IMR-90 (cell line): ENCODE data around the gene MAGI2. TPM values are rescaled to one million over a fixed set of nuclear protein-coding genes. Genes with fewer than 3 reads are reported as not detected.

Experiments used
- ATAC-seq: fragments of 200-7000 bp; cut with Tn5 transposase; 2 replicates; pipeline ENCODE4 v1.9.1; 2020; ENCODE audit warnings: low read depth, mild to moderate bottlenecking, moderate library complexity
- BruUV-seq: library from RNA; stranded (reverse); fragments of 400-500 nt; replicated peaks from 2 replicates; lab custom pipeline; 2021; lab: Mats Ljungman, UMichigan
- CTCF ChIA-PET: fragments of 300-600 bp; formaldehyde crosslinking; extraction: SDS; loops from one replicate; lab custom pipeline; 2021; ENCODE audit warnings: antibody characterized with exemption; lab: Yijun Ruan, JAX
- POLR2A ChIA-PET: fragments of 300-600 bp; sonication (Branson Sonifier 250); formaldehyde crosslinking; loops from one replicate; lab custom pipeline; 2022; ENCODE audit warnings: antibody characterized with exemption; ENCODE audit not compliant: unreplicated experiment; lab: Charles Lee
- DNase-seq: peaks from one replicate; pipeline ENCODE4 v3.0.0; 2013
- H2AFZ ChIP-seq: replicated peaks from 2 replicates; pipeline ENCODE3; 2013; ENCODE audit warnings: low read length, mild to moderate bottlenecking; ENCODE audit not compliant: poor library complexity
- H2AK5ac ChIP-seq: 2 replicates; pipeline ENCODE4 v1.6.1; 2013; ENCODE audit warnings: low read depth, low read length, inconsistent platforms
- H2AK9ac ChIP-seq: replicated peaks from 2 replicates; pipeline ENCODE3; 2013; ENCODE audit warnings: mild to moderate bottlenecking, low read depth, low read length, moderate library complexity; ENCODE audit not compliant: poor library complexity
- H2BK120ac ChIP-seq: 2 replicates; pipeline ENCODE4 v1.6.1; 2013; ENCODE audit warnings: low read depth, low read length, inconsistent platforms
- H2BK15ac ChIP-seq: 3 replicates; pipeline ENCODE4 v1.6.1; 2013; ENCODE audit warnings: low read depth, low read length, inconsistent platforms
- H2BK20ac ChIP-seq: 2 replicates; pipeline ENCODE4 v1.6.1; 2013; ENCODE audit warnings: low read depth, mild to moderate bottlenecking, inconsistent platforms, low read length, moderate library complexity
- H2BK5ac ChIP-seq: 2 replicates; pipeline ENCODE4 v1.6.1; 2013; ENCODE audit warnings: mild to moderate bottlenecking, low read depth, low read length, inconsistent platforms; ENCODE audit not compliant: poor library complexity, severe bottlenecking
- H3K14ac ChIP-seq: replicated peaks from 2 replicates; pipeline ENCODE4 v1.6.1; 2013; ENCODE audit warnings: low read depth, low read length, inconsistent platforms
- H3K18ac ChIP-seq: 2 replicates; pipeline ENCODE4 v1.6.1; 2013; ENCODE audit warnings: low read depth, low read length, control low read depth
- H3K23ac ChIP-seq: 2 replicates; pipeline ENCODE4 v1.6.1; 2013; ENCODE audit warnings: low read depth, low read length, inconsistent platforms
- H3K27ac ChIP-seq: 2 replicates; pipeline ENCODE4 v1.5.1; 2013; ENCODE audit warnings: mild to moderate bottlenecking, control low read depth, low read length; ENCODE audit not compliant: insufficient read depth
- H3K27me3 ChIP-seq: 2 replicates; pipeline ENCODE4 v1.6.1; 2013; ENCODE audit warnings: low read length; ENCODE audit not compliant: control insufficient read depth, insufficient read depth
- H3K36me3 ChIP-seq: 2 replicates; pipeline ENCODE4 v1.6.1; 2013; ENCODE audit warnings: low read length, mixed read lengths; ENCODE audit not compliant: control insufficient read depth, insufficient read depth
- H3K4ac ChIP-seq: 2 replicates; pipeline ENCODE4 v1.6.1; 2013; ENCODE audit warnings: low read depth, low read length, inconsistent platforms
- H3K4me1 ChIP-seq: 2 replicates; pipeline ENCODE4 v1.6.1; 2013; ENCODE audit warnings: low read length, mixed read lengths; ENCODE audit not compliant: control insufficient read depth, insufficient read depth
- H3K4me2 ChIP-seq: 2 replicates; pipeline ENCODE4 v1.6.1; 2013; ENCODE audit warnings: low read depth, mild to moderate bottlenecking, control low read depth, low read length, moderate library complexity
- H3K4me3 ChIP-seq: 2 replicates; pipeline ENCODE4 v1.5.1; 2013; ENCODE audit warnings: low read depth, mild to moderate bottlenecking, control low read depth, low read length, moderate library complexity; ENCODE audit not compliant: insufficient read depth
- H3K56ac ChIP-seq: 2 replicates; pipeline ENCODE4 v1.6.1; 2013; ENCODE audit warnings: low read length, inconsistent platforms; ENCODE audit not compliant: insufficient read depth; ENCODE audit errors: extremely low read depth
- H3K79me1 ChIP-seq, 2 experiments: 2 replicates each; pipeline ENCODE4 v1.6.1; 2013; ENCODE audit warnings: low read length in 2 of 2, inconsistent platforms in 1 of 2, low read depth in 1 of 2
- H3K9ac ChIP-seq: 2 replicates; pipeline ENCODE4 v1.6.1; 2013; ENCODE audit warnings: low read depth, low read length, control low read depth
- H3K9me1 ChIP-seq: 2 replicates; pipeline ENCODE4 v1.6.1; 2013; ENCODE audit warnings: low read length, inconsistent platforms; ENCODE audit not compliant: insufficient read depth
- H3K9me3 ChIP-seq: 2 replicates; pipeline ENCODE4 v1.6.1; 2013; ENCODE audit warnings: low read length; ENCODE audit not compliant: control insufficient read depth, insufficient read depth
- H4K20me1 ChIP-seq: 2 replicates; pipeline ENCODE4 v1.6.1; 2013; ENCODE audit warnings: low read length, inconsistent platforms; ENCODE audit not compliant: insufficient read depth
- H4K5ac ChIP-seq: 2 replicates; pipeline ENCODE4 v1.6.1; 2013; ENCODE audit warnings: mild to moderate bottlenecking, low read depth, low read length, control low read depth
- H4K8ac ChIP-seq, 2 experiments: 2 replicates each; pipeline ENCODE4 v1.6.1; 2013; ENCODE audit warnings: low read depth in 2 of 2, low read length in 2 of 2, control low read depth in 1 of 2, inconsistent platforms in 1 of 2
- H4K91ac ChIP-seq: 2 replicates; pipeline ENCODE4 v1.6.1; 2013; ENCODE audit warnings: low read depth, low read length, inconsistent platforms; ENCODE audit not compliant: insufficient read depth
- MAFK ChIP-seq: IDR thresholded peaks from 2 replicates; pipeline ENCODE4 v1.6.1; 2012; ENCODE audit warnings: low read depth, low read length, improper control_type of control experiment
- NFE2L2 ChIP-seq: fragments of 150-350 bp; IDR thresholded peaks from 2 replicates; pipeline ENCODE4 v1.6.1; 2016; ENCODE audit warnings: low read depth, mild to moderate bottlenecking, low read length
- POLR2A ChIP-seq: IDR thresholded peaks from 2 replicates; pipeline ENCODE4 v1.6.1; 2012; ENCODE audit warnings: mild to moderate bottlenecking, low read depth, low read length
- WGBS, 2 experiments: methylation state at CpG; one replicate each; pipeline versions ENCODE4 v1.1.5 to v1.1.7; 2013; ENCODE audit warnings: missing lambda C conversion rate in 2 of 2; ENCODE audit not compliant: insufficient read length in 1 of 2; ENCODE audit errors: extremely low coverage in 2 of 2; 5-methylcytosine and 5-hydroxymethylcytosine counted together
- dilution Hi-C: fragments of 300-500 bp; cut with HindIII; formaldehyde crosslinking; loops from one replicate; pipeline ENCODE4 v1.14.3; 2018; ENCODE audit warnings: low sequenced_read_pairs; ENCODE audit not compliant: unreplicated experiment
- in situ Hi-C: fragments of 300-500 bp; cut with MboI; formaldehyde crosslinking; loops from 3 replicates; pipeline ENCODE4 v1.14.3; 2019; ENCODE audit warnings: low sequenced_read_pairs, inconsistent platforms, mixed read lengths
- intact Hi-C: fragments of 100-400 bp; cut with micrococcal nuclease; formaldehyde crosslinking; loops from 2 replicates; pipeline ENCODE4 v1.10.0; 2022
- polyA plus RNA-seq, 3 experiments: library from polyadenylated mRNA; depleted of rRNA; stranded (reverse); fragments of >200 nt; gene quantifications; 2 replicates each; pipeline ENCODE4 v1.2.3, GENCODE V29; 2012; ENCODE audit warnings: low replicate concordance in 1 of 3
- total RNA-seq: library from RNA; depleted of rRNA; stranded (reverse); fragments of >200 nt; gene quantifications from 2 replicates; pipeline ENCODE4 v1.2.3, GENCODE V29; 2012
- TF ChIP-seq, protein P1 (sequence below): fragments of 150-350 bp; IDR thresholded peaks from 2 replicates; pipeline ENCODE4 v1.6.1; 2017; ENCODE audit warnings: mild to moderate bottlenecking, antibody characterized with exemption, low read length, low read depth

Gene MAGI2
- total and polyA plus RNA-seq, 2 of the 4 experiments (the other 2 are of a cell fraction) = 2.5 to 17.9 TPM

DNA sequence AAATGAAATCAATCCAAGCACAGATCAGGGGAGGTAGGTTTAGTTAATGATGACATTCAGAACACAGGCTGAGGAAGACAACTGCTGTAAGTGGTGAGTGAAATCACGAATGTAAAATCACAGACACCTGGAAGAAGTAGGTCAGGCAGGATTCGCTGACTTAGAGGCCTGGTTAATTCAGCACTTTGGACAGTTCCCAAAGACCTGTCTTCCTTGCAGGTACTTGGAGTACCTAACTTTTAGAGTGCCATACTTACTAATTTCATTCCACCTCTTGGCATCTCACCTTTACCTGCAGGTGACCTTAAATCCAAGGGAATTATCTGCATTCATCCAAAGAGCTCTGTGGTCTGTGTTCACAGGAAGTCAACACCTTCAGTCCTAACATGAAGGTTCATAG is 832.5 kb downstream of the MAGI2 start:
- dilution Hi-C loops = no loop called here

More for the DNA sequence above, 832.5 kb downstream of the MAGI2 start:
- 100% methylated on average over 1 of the region's 2 CpGs; no CpG with 5 or more reads in 1 of the 2 experiments for WGBS, 2 experiments
- no peak overlapping the region for H3K56ac ChIP-seq
- H4K8ac ChIP-seq = no peak overlapping the region
- no peak overlapping the region for H2AFZ ChIP-seq
- H3K4me2 ChIP-seq = no peak overlapping the region
- BruUV-seq = no TSS peak
- H3K9me3 ChIP-seq = no peaks in the 10 kb centered on the region
- no peak overlapping the region for H2BK5ac ChIP-seq
- in situ Hi-C loops (no loop called here), intact Hi-C loops (no loop called here)
- TF ChIP-seq, protein P1, sequence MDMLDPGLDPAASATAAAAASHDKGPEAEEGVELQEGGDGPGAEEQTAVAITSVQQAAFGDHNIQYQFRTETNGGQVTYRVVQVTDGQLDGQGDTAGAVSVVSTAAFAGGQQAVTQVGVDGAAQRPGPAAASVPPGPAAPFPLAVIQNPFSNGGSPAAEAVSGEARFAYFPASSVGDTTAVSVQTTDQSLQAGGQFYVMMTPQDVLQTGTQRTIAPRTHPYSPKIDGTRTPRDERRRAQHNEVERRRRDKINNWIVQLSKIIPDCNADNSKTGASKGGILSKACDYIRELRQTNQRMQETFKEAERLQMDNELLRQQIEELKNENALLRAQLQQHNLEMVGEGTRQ = no peak
- TF ChIP-seq NFE2L2 (no peak), POLR2A (no peak), MAFK (no peak)
- no peak overlapping the region for H4K91ac ChIP-seq
- H3K36me3 ChIP-seq = no peaks in the 10 kb centered on the region
- DNase-seq = peak; percentile 12
- no peaks in the 10 kb centered on the region for H3K79me1 ChIP-seq
- no peak overlapping the region for H3K18ac ChIP-seq
- no peaks in the 10 kb centered on the region for H3K27me3 ChIP-seq
- no peak overlapping the region for H2BK20ac ChIP-seq
- H3K9ac ChIP-seq = no peak overlapping the region
- H2AK5ac ChIP-seq = no peak overlapping the region
- no peak overlapping the region for H3K4ac ChIP-seq
- H3K23ac ChIP-seq = no peak overlapping the region
- ChIA-PET POLR2A (no interaction called here), CTCF (no interaction called here)
- H3K4me1 ChIP-seq = no peaks in the 10 kb centered on the region
- H3K14ac ChIP-seq = no peak overlapping the region
- no peak overlapping the region for H2AK9ac ChIP-seq
- H2BK15ac ChIP-seq = no peak overlapping the region
- no peak for ATAC-seq
- H3K27ac ChIP-seq = no peak overlapping the region
- H4K5ac ChIP-seq = no peak overlapping the region
- H4K20me1 ChIP-seq = no peaks in the 10 kb centered on the region
- H3K4me3 ChIP-seq = no peak overlapping the region
- no peaks in the 10 kb centered on the region for H3K9me1 ChIP-seq
- H2BK120ac ChIP-seq = no peak overlapping the region
